RPMI8226 (cell line): Measurements from ENCODE around the gene PCDHGA9.
"Not testable (repeated sequence)": the region's sequence is repeated elsewhere in the genome, so short reads cannot be mapped to it uniquely, and the experiment has no call there.

Experiments used
- DNase-seq: peaks from one replicate; pipeline ENCODE4 v3.0.0-alpha.2; 2015

The PCDHGA9 gene

GRCh38 chr5:141384471-141385267 is 17.9 kb upstream of the PCDHGA9 start:
- DNase-seq = no peak

GRCh38 chr5:141387557-141388311 is 14.8 kb upstream of the PCDHGA9 start, which contains the start of gene PCDHGB4:
PCDHGB4 (plus strand) TSS chr5:141387698; CDS start chr5:141387885, 187 bp downstream.
- DNase-seq = peak; percentile 39

GRCh38 chr5:141388661-141389060 is 13.9 kb upstream of the PCDHGA9 start:
- no peak for DNase-seq

- DNase-seq = no peak
These were observed 13.2 kb upstream of the PCDHGA9 start for GRCh38 chr5:141389153-141390042.

GRCh38 chr5:141392429-141393198 is 10.0 kb upstream of the PCDHGA9 start, which contains the start of gene PCDHGA8:
PCDHGA8 (plus strand) TSS chr5:141392633; CDS start chr5:141392814, 181 bp downstream.
- peak; percentile 21 for DNase-seq

- DNase-seq = no peak
These were observed 9.3 kb upstream of the PCDHGA9 start for GRCh38 chr5:141393267-141393666.

- DNase-seq = not testable (repeated sequence)
These were observed 8.0 kb upstream of the PCDHGA9 start for GRCh38 chr5:141394401-141395187.

- peak; percentile 56 for DNase-seq
These were observed 4.6 kb upstream of the PCDHGA9 start, which contains the start of gene PCDHGB5 for GRCh38 chr5:141397756-141398551. PCDHGB5 (plus strand) TSS chr5:141397947; CDS start chr5:141398128, 181 bp downstream.

GRCh38 chr5:141398608-141399007 is 4.0 kb upstream of the PCDHGA9 start:
- no peak for DNase-seq

GRCh38 chr5:141399555-141400258 is 2.9 kb upstream of the PCDHGA9 start:
- no peak for DNase-seq

- DNase-seq = no peak
These were observed 809 bp downstream of the PCDHGA9 start for GRCh38 chr5:141403387-141403786.

GRCh38 chr5:141407790-141408505 is 5.4 kb downstream of the PCDHGA9 start, which contains the start of gene PCDHGB6:
PCDHGB6 (plus strand) TSS chr5:141408021; CDS start chr5:141408203, 182 bp downstream.
- DNase-seq = peak; percentile 21

- no peak for DNase-seq
These were observed 7.2 kb downstream of the PCDHGA9 start for GRCh38 chr5:141409598-141410306.

- no peak for DNase-seq
These were observed 9.0 kb downstream of the PCDHGA9 start for GRCh38 chr5:141411575-141411974.

GRCh38 chr5:141412854-141413539 is 10.4 kb downstream of the PCDHGA9 start, which contains the start of gene PCDHGA10:
PCDHGA10 (plus strand) TSS chr5:141412987; CDS start chr5:141413176, 189 bp downstream.
- DNase-seq = peak; percentile 62

GRCh38 chr5:141413540-141414069 is 11.0 kb downstream of the PCDHGA9 start:
- DNase-seq = no peak
